ENCODE data around the gene PARD3.

PARD3 gene

GRCh38 chr10:34761453-34761852, 53.6 kb downstream of the PARD3 start:
- H3K27ac ChIP-seq (ENCODE audit: low read length): no peak overlapping the region
- peaks cover 6% of the 10 kb centered on the region for H3K4me1 ChIP-seq (ENCODE audit: insufficient read depth, low read length)
- TF ChIP-seq EZH2 (IDR thresholded peaks at IDR 0.05; ENCODE audit: borderline replicate concordance, low read depth, low read length, severe bottlenecking): no peak
- TF ChIP-seq CTCF (IDR thresholded peaks at IDR 0.05; ENCODE audit: borderline replicate concordance, extremely low read depth, low read length, poor library complexity, severe bottlenecking): no peak
- peaks cover 73% of the 10 kb centered on the region; the same call in 1 of the 2 replicates for H4K20me1 ChIP-seq (ENCODE audit: insufficient read depth, low read length)
- no peak overlapping the region for H3K9ac ChIP-seq (ENCODE audit: low read depth, low read length)
- no peaks in the 10 kb centered on the region for H3K27me3 ChIP-seq (ENCODE audit: insufficient read depth, low read length, poor library complexity)
- H2AFZ ChIP-seq (ENCODE audit: low read depth, low read length): no peak overlapping the region
- no peak overlapping the region for H3K4me2 ChIP-seq (ENCODE audit: insufficient read depth, low read length)
- ATAC-seq (ENCODE audit: insufficient read depth, low read depth) (no peak), DNase-seq (no peak)
- no peaks in the 10 kb centered on the region for H3K36me3 ChIP-seq (ENCODE audit: insufficient read depth, low read length)
- H3K9me3 ChIP-seq (ENCODE audit: insufficient read depth, low read length, severe bottlenecking): no peaks in the 10 kb centered on the region
- H3K79me2 ChIP-seq (ENCODE audit: insufficient read depth, low read length): peaks cover 98% of the 10 kb centered on the region
- H3K4me3 ChIP-seq (ENCODE audit: low read depth in 1 of 2, low read length in 2 of 2): no peak overlapping the region

DNA sequence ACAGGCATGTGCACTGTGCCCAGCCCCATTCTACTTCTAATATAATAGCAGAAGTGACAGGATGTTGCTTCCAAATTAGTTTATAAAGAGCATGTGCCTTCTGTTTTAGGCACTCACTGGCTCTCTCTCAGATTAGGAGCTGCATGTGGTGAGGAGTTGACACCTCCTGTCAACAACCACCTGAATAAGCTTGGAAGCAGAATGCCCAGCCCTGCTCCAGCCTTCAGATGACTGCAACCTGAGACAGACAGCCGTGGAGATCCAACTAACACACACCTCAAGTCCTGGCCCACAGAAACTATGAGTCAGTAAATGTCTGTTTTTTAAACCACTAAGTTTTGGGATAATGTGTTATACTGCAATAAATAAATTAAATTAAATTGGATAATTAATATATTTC, 54.5 kb downstream of the PARD3 start:
- no peak overlapping the region for H2AFZ ChIP-seq (ENCODE audit: low read depth, low read length)
- H3K4me1 ChIP-seq (ENCODE audit: insufficient read depth, low read length): peaks cover 6% of the 10 kb centered on the region
- ATAC-seq (ENCODE audit: insufficient read depth, low read depth) (peak; percentile 30; the same call in 1 of the 3 replicates), DNase-seq (no peak)
- no peak overlapping the region for H3K4me3 ChIP-seq (ENCODE audit: low read depth in 1 of 2, low read length in 2 of 2)
- peaks cover 95% of the 10 kb centered on the region for H3K79me2 ChIP-seq (ENCODE audit: insufficient read depth, low read length)
- TF ChIP-seq EZH2 (IDR thresholded peaks at IDR 0.05; ENCODE audit: borderline replicate concordance, low read depth, low read length, severe bottlenecking) (no peak), CTCF (IDR thresholded peaks at IDR 0.05; ENCODE audit: borderline replicate concordance, extremely low read depth, low read length, poor library complexity, severe bottlenecking) (no peak)
- peaks cover 77% of the 10 kb centered on the region; the same call in 1 of the 2 replicates for H4K20me1 ChIP-seq (ENCODE audit: insufficient read depth, low read length)
- H3K36me3 ChIP-seq (ENCODE audit: insufficient read depth, low read length): no peaks in the 10 kb centered on the region
- no peak overlapping the region for H3K4me2 ChIP-seq (ENCODE audit: insufficient read depth, low read length)
- H3K9ac ChIP-seq (ENCODE audit: low read depth, low read length): no peak overlapping the region
- no peaks in the 10 kb centered on the region for H3K9me3 ChIP-seq (ENCODE audit: insufficient read depth, low read length, severe bottlenecking)
- no peak overlapping the region for H3K27ac ChIP-seq (ENCODE audit: low read length)
- no peaks in the 10 kb centered on the region for H3K27me3 ChIP-seq (ENCODE audit: insufficient read depth, low read length, poor library complexity)

GRCh38 chr10:34759837-34760215, 55.3 kb downstream of the PARD3 start:
- Histone ChIP-seq H3K4me2 (ENCODE audit: insufficient read depth, low read length) (no peak overlapping the region), H3K9ac (ENCODE audit: low read depth, low read length) (no peak overlapping the region), H4K20me1 (ENCODE audit: insufficient read depth, low read length) (peaks cover 75% of the 10 kb centered on the region; the same call in 1 of the 2 replicates), H2AFZ (ENCODE audit: low read depth, low read length) (no peak overlapping the region), H3K27me3 (ENCODE audit: insufficient read depth, low read length, poor library complexity) (no peaks in the 10 kb centered on the region), H3K9me3 (ENCODE audit: insufficient read depth, low read length, severe bottlenecking) (no peaks in the 10 kb centered on the region), H3K79me2 (ENCODE audit: insufficient read depth, low read length) (peaks cover 94% of the 10 kb centered on the region), H3K4me1 (ENCODE audit: insufficient read depth, low read length) (peaks cover 6% of the 10 kb centered on the region), H3K27ac (ENCODE audit: low read length) (no peak overlapping the region), H3K36me3 (ENCODE audit: insufficient read depth, low read length) (no peaks in the 10 kb centered on the region), H3K4me3 (ENCODE audit: low read depth in 1 of 2, low read length in 2 of 2) (no peak overlapping the region)
- no peak for TF ChIP-seq CTCF (IDR thresholded peaks at IDR 0.05; ENCODE audit: borderline replicate concordance, extremely low read depth, low read length, poor library complexity, severe bottlenecking)
- TF ChIP-seq EZH2 (IDR thresholded peaks at IDR 0.05; ENCODE audit: borderline replicate concordance, low read depth, low read length, severe bottlenecking): no peak
- DNase-seq (no peak), ATAC-seq (ENCODE audit: insufficient read depth, low read depth) (no peak)
